K562 (cell line): Measurements from ENCODE around the gene TCEANC.

Experiments used
- CGGBP1 ChIP-seq: fragments of 250-450 bp; sonication (Bioruptor Pico); IDR thresholded peaks from 2 replicates; pipeline ENCODE4 v1.9.0; 2021; ENCODE audit warnings: mild to moderate bottlenecking
- MXI1 ChIP-seq: IDR thresholded peaks from 2 replicates; pipeline ENCODE4 v1.6.1; 2011; ENCODE audit warnings: low read depth, mild to moderate bottlenecking, improper control_type of control experiment, low read length
- NR1H2 ChIP-seq: sonication (generic); formaldehyde crosslinking; IDR thresholded peaks from 2 replicates; pipeline ENCODE4 v1.4.0; 2020; ENCODE audit warnings: mild to moderate bottlenecking, missing genetic modification reagents
- SPI1 ChIP-seq: IDR thresholded peaks from 2 replicates; pipeline ENCODE4 v1.6.1; 2011; ENCODE audit warnings: low read depth, low read length, control low read depth, borderline replicate concordance

- TF ChIP-seq SPI1: no peak
- no peak for TF ChIP-seq MXI1
- no peak for TF ChIP-seq CGGBP1 (CRISPR knock-in tag)
- no peak for TF ChIP-seq NR1H2 (CRISPR knock-in tag)
Observed at GRCh38 chrX:13664020-13664419, 11.1 kb downstream of the TCEANC start.
